GM12878 (cell line): ENCODE results near the gene SMARCE1. TPM values are rescaled to one million over a fixed set of nuclear protein-coding genes. Genes with fewer than 3 reads are reported as not detected.

Source experiments
- ATAC-seq: fragments of 200-7000 bp; cut with Tn5 transposase; 3 replicates; pipeline ENCODE4 v1.9.1; 2020; ENCODE audit warnings: mild to moderate bottlenecking, moderate library complexity
- BruUV-seq: library from RNA; stranded (reverse); fragments of 400-500 nt; replicated peaks from 2 replicates; lab custom pipeline; 2021; lab: Mats Ljungman, UMichigan
- CTCF ChIA-PET: fragments of 300-600 bp; sonication (Branson Sonifier 250); formaldehyde crosslinking; extraction: SDS; loops from one replicate; lab custom pipeline; 2021; ENCODE audit warnings: inconsistent platforms; lab: Yijun Ruan, JAX
- POLR2A ChIA-PET: fragments of 350-600 bp; formaldehyde crosslinking; extraction: SDS; loops from one replicate; lab custom pipeline; 2021; ENCODE audit warnings: inconsistent platforms; lab: Charles Lee
- RAD21 ChIA-PET: fragments of 300-600 bp; sonication (Branson Sonifier 250); formaldehyde crosslinking; loops from one replicate; lab custom pipeline; 2023; ENCODE audit warnings: antibody characterized with exemption; ENCODE audit not compliant: unreplicated experiment; lab: Charles Lee
- SMC1A ChIA-PET: fragments of 300-600 bp; sonication (Branson Sonifier 250); formaldehyde crosslinking; loops from one replicate; lab custom pipeline; 2023; ENCODE audit not compliant: unreplicated experiment, uncharacterized antibody; lab: Charles Lee
- DNase-seq: peaks from one replicate; pipeline ENCODE4 v3.0.0-alpha.2; 2011; ENCODE audit warnings: low read depth, low spot score
- FAIRE-seq: peaks from 3 replicates; lab custom pipeline; 2011; peaks lifted over from hg19 to GRCh38; lab: Jason Lieb, UNC
- H2AFZ ChIP-seq: 2 replicates; pipeline ENCODE4 v1.6.0; 2011; ENCODE audit warnings: low read depth, low read length, control low read depth; ENCODE audit not compliant: control insufficient read depth
- H3K27ac ChIP-seq: 2 replicates; pipeline ENCODE4 v1.5.1; 2011; ENCODE audit warnings: control low read depth; ENCODE audit not compliant: control insufficient read depth, insufficient read depth
- H3K27me3 ChIP-seq, 2 experiments: replicated peaks in 1 of 2; 2 replicates each; pipeline versions ENCODE4 v1.6.0 to v1.6.1; 2011; ENCODE audit warnings: low read length in 1 of 2; ENCODE audit not compliant: control insufficient read depth in 2 of 2, insufficient read depth in 2 of 2
- H3K36me3 ChIP-seq, 2 experiments: 2 replicates each; pipeline ENCODE4 v1.5.1; 2011; ENCODE audit warnings: low read length in 1 of 2; ENCODE audit not compliant: control insufficient read depth in 2 of 2, insufficient read depth in 2 of 2
- H3K4me1 ChIP-seq: 2 replicates; pipeline ENCODE4 v1.6.1; 2011; ENCODE audit warnings: mild to moderate bottlenecking, low read length, moderate library complexity, mixed read lengths; ENCODE audit not compliant: control insufficient read depth, insufficient read depth
- H3K4me2 ChIP-seq: 2 replicates; pipeline ENCODE4 v1.6.0; 2011; ENCODE audit warnings: control low read depth; ENCODE audit not compliant: control insufficient read depth, insufficient read depth
- H3K4me3 ChIP-seq: fragments of 200-600 bp; sonication (generic); 2 replicates; pipeline ENCODE4 v1.5.1; 2016
- H3K79me2 ChIP-seq: 2 replicates; pipeline ENCODE4 v1.6.0; 2011; ENCODE audit warnings: low read length; ENCODE audit not compliant: control insufficient read depth, insufficient read depth
- H3K9ac ChIP-seq: 2 replicates; pipeline ENCODE4 v1.8.0; 2011; ENCODE audit warnings: low read length, control low read depth, mixed read lengths; ENCODE audit not compliant: control insufficient read depth, insufficient read depth
- H3K9me3 ChIP-seq: replicated peaks from 3 replicates; pipeline ENCODE4 v1.5.1; 2011; ENCODE audit warnings: mild to moderate bottlenecking, low read length; ENCODE audit not compliant: control insufficient read depth, insufficient read depth
- H4K20me1 ChIP-seq: 2 replicates; pipeline ENCODE4 v1.6.0; 2011; ENCODE audit not compliant: control insufficient read depth, insufficient read depth
- CHD4 ChIP-seq: fragments of 200-600 bp; sonication (generic); IDR thresholded peaks from 2 replicates; pipeline ENCODE4 v1.6.1; 2016; ENCODE audit warnings: mild to moderate bottlenecking
- DPF2 ChIP-seq: fragments of 450-650 bp; IDR thresholded peaks from 2 replicates; pipeline ENCODE4 v1.6.1; 2017; ENCODE audit warnings: mild to moderate bottlenecking
- GATAD2B ChIP-seq: fragments of 450-650 bp; conservative IDR thresholded peaks from 2 replicates; pipeline ENCODE4 v1.6.1; 2017; ENCODE audit warnings: low read depth, mild to moderate bottlenecking, moderate library complexity
- HDAC2 ChIP-seq: fragments of 200-600 bp; sonication (generic); IDR thresholded peaks from 2 replicates; pipeline ENCODE4 v1.6.1; 2017
- HDGF ChIP-seq: fragments of 450-650 bp; IDR thresholded peaks from 2 replicates; pipeline ENCODE4 v1.6.1; 2016; ENCODE audit warnings: antibody characterized with exemption
- LARP7 ChIP-seq: fragments of 450-650 bp; IDR thresholded peaks from 2 replicates; pipeline ENCODE4 v1.6.1; 2017; ENCODE audit warnings: mild to moderate bottlenecking
- NBN ChIP-seq: fragments of 450-650 bp; IDR thresholded peaks from 2 replicates; pipeline ENCODE4 v1.6.1; 2016
- NR2F1 ChIP-seq: fragments of 450-650 bp; conservative IDR thresholded peaks from 2 replicates; pipeline ENCODE4 v1.6.1; 2017; ENCODE audit warnings: mild to moderate bottlenecking
- RB1 ChIP-seq: fragments of 450-650 bp; formaldehyde crosslinking; IDR thresholded peaks from 2 replicates; pipeline ENCODE4 v1.6.1; 2017; ENCODE audit warnings: mild to moderate bottlenecking, borderline replicate concordance
- RUNX3 ChIP-seq: IDR thresholded peaks from 2 replicates; pipeline ENCODE4 v1.6.1; 2012; ENCODE audit warnings: low read length, inconsistent platforms
- SMAD5 ChIP-seq: IDR thresholded peaks from 2 replicates; pipeline ENCODE4 v1.6.1; 2016; ENCODE audit warnings: antibody characterized with exemption, low read depth
- SRF ChIP-seq, 2 experiments: IDR thresholded peaks; 2 replicates each; pipeline ENCODE4 v1.6.1; 2011; ENCODE audit warnings: low read depth in 2 of 2, low read length in 2 of 2, mild to moderate bottlenecking in 1 of 2, moderate library complexity in 1 of 2
- WGBS: methylation state at CpG from one replicate; pipeline ENCODE4 v1.1.6; 2016; ENCODE audit warnings: low lambda C conversion rate; ENCODE audit not compliant: insufficient replicate concordance, insufficient coverage; ENCODE audit errors: missing lambda C conversion rate; 5-methylcytosine and 5-hydroxymethylcytosine counted together
- in situ Hi-C: fragments of 300-500 bp; cut with MboI; formaldehyde crosslinking; loops from 9 replicates; pipeline ENCODE4 v1.14.3; 2018; ENCODE audit warnings: mixed read lengths
- intact Hi-C: fragments of 100-400 bp; cut with micrococcal nuclease; formaldehyde crosslinking; loops from one replicate; pipeline ENCODE4 v1.14.2; 2022; ENCODE audit not compliant: unreplicated experiment
- polyA plus RNA-seq, 11 experiments: library from polyadenylated mRNA; depleted of rRNA in 4 of 11; unstranded in 6 of 11; stranded (reverse) in 5 of 11; fragments of >200 nt; fragmentation: Nextera tagmentation in 4 of 11; fragmentation: Illumina TruSeq in 1 of 11; extraction: Ambion mirVana in 4 of 11; extraction: Trizol in 1 of 11; gene quantifications; 1 replicate in 1 of 11; 2 replicates in 10 of 11; pipeline versions ENCODE4 v1.2.1 to v1.2.3, GENCODE V29; 2011 to 2016; ENCODE audit warnings: inconsistent platforms in 2 of 11, missing spikeins in 2 of 11, low read depth in 1 of 11
- total RNA-seq, 4 experiments: library from RNA; depleted of rRNA in 3 of 4; stranded (reverse); fragments of >200 nt in 3 of 4; fragmentation: Illumina TruSeq in 1 of 4; extraction: Trizol in 1 of 4; gene quantifications; 2 replicates each; pipeline versions ENCODE4 v1.2.1 to v1.2.3, GENCODE V29; 2013 to 2021
- TF ChIP-seq, protein P1 (sequence below): fragments of 450-650 bp; IDR thresholded peaks from 2 replicates; pipeline ENCODE4 v1.6.1; 2017; ENCODE audit warnings: borderline replicate concordance
- TF ChIP-seq, protein P2 (sequence below): fragments of 450-650 bp; formaldehyde crosslinking; IDR thresholded peaks from 2 replicates; pipeline ENCODE4 v1.5.0; 2022; ENCODE audit warnings: mild to moderate bottlenecking, missing genetic modification characterization

Gene SMARCE1
- total and polyA plus RNA-seq, 10 of the 15 experiments (the other 5 are each of a cell fraction or from before 2014, with no cell fraction given) = 87.9 to 191 (median 132) TPM

DNA sequence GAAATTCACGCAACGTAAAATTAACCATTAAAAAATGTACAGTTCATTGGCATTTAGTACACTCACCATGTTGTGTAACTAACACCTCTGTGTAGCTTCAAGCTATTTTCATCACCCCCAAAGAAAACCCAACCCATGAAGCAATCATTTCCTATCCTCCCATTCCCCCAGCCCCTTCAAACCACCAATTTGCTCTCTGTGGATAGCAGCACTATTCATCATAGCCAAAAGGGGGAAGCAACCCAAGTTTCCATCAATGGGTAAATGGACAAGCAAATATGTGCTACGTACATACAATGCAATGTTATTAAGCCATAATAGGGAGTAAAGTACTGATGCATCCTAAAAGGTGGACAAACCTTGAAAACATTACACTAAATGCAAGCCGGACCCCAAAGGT is 28.3 kb upstream of the SMARCE1 start:
- Histone ChIP-seq H2AFZ (no peak overlapping the region), H3K9me3 (no peaks in the 10 kb centered on the region), H3K79me2 (no peaks in the 10 kb centered on the region), H4K20me1 (no peaks in the 10 kb centered on the region), H3K4me3 (no peak overlapping the region), H3K9ac (no peak overlapping the region), H3K4me2 (no peak overlapping the region), H3K27me3 (peaks cover 0 to 5% of the 10 kb centered on the region in 2 experiments; a peak in 2 of 4 replicates), H3K36me3 (no peaks in the 10 kb centered on the region), H3K4me1 (no peaks in the 10 kb centered on the region), H3K27ac (no peak overlapping the region)
- no peak for FAIRE-seq
- intact Hi-C loops (loop anchor here (5.0 kb wide), 1 partner anchor 101 kb away; no protein-coding TSS in a partner anchor), in situ Hi-C loops (no loop called here)
- ChIA-PET RAD21 (no interaction called here), POLR2A (no interaction called here), SMC1A (no interaction called here), CTCF (interaction anchor here (1.7 to 2.6 kb wide), 2 partner anchors 51 to 60 kb away, joined by 4 to 6 read pairs; no protein-coding TSS in a partner anchor)
- DNase-seq = no peak
- WGBS = 52% methylated on average over 4 of the region's 4 CpGs
- no peak for TF ChIP-seq NR2F1
- TF ChIP-seq, protein P1, sequence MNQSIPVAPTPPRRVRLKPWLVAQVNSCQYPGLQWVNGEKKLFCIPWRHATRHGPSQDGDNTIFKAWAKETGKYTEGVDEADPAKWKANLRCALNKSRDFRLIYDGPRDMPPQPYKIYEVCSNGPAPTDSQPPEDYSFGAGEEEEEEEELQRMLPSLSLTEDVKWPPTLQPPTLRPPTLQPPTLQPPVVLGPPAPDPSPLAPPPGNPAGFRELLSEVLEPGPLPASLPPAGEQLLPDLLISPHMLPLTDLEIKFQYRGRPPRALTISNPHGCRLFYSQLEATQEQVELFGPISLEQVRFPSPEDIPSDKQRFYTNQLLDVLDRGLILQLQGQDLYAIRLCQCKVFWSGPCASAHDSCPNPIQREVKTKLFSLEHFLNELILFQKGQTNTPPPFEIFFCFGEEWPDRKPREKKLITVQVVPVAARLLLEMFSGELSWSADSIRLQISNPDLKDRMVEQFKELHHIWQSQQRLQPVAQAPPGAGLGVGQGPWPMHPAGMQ = no peak
- TF ChIP-seq DPF2 = no peak
- TF ChIP-seq SRF (IDR thresholded peaks at IDR 0.05; ENCODE audit: low read depth in 2 of 2, low read length in 2 of 2) = no peak
- TF ChIP-seq NBN = no peak
- TF ChIP-seq SMAD5 = no peak
- TF ChIP-seq HDGF = no peak
- TF ChIP-seq CHD4 = no peak
- no peak for TF ChIP-seq HDAC2
- no peak for TF ChIP-seq RB1
- TF ChIP-seq GATAD2B = no peak
- TF ChIP-seq LARP7 = no peak
- no peak for TF ChIP-seq RUNX3
- TF ChIP-seq, protein P2, sequence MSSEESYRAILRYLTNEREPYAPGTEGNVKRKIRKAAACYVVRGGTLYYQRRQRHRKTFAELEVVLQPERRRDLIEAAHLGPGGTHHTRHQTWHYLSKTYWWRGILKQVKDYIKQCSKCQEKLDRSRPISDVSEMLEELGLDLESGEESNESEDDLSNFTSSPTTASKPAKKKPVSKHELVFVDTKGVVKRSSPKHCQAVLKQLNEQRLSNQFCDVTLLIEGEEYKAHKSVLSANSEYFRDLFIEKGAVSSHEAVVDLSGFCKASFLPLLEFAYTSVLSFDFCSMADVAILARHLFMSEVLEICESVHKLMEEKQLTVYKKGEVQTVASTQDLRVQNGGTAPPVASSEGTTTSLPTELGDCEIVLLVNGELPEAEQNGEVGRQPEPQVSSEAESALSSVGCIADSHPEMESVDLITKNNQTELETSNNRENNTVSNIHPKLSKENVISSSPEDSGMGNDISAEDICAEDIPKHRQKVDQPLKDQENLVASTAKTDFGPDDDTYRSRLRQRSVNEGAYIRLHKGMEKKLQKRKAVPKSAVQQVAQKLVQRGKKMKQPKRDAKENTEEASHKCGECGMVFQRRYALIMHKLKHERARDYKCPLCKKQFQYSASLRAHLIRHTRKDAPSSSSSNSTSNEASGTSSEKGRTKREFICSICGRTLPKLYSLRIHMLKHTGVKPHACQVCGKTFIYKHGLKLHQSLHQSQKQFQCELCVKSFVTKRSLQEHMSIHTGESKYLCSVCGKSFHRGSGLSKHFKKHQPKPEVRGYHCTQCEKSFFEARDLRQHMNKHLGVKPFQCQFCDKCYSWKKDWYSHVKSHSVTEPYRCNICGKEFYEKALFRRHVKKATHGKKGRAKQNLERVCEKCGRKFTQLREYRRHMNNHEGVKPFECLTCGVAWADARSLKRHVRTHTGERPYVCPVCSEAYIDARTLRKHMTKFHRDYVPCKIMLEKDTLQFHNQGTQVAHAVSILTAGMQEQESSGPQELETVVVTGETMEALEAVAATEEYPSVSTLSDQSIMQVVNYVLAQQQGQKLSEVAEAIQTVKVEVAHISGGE (CRISPR knock-in tag) = no peak
- BruUV-seq = no TSS peak
- ATAC-seq = no peak
